ENCODE results near the gene HEY2.
"Not testable (repeated sequence)": the region's sequence is repeated elsewhere in the genome, so short reads cannot be mapped to it uniquely, and the experiment has no call there.

The HEY2 gene

GRCh38 chr6:125749173-125749864 is at the start of gene HEY2:
Gene HEY2, plus strand, starts transcription at chr6:125749632. Its CDS starts 145 bp downstream, at chr6:125749777.
- Histone ChIP-seq H3K4me3 (peak within 1 kb of the TSS; percentile 60 to 72 (median 64)), H3K27ac (peak within 1 kb of the TSS in 19 of 21 experiments; percentile 39 to 85 (median 71))

DNA sequence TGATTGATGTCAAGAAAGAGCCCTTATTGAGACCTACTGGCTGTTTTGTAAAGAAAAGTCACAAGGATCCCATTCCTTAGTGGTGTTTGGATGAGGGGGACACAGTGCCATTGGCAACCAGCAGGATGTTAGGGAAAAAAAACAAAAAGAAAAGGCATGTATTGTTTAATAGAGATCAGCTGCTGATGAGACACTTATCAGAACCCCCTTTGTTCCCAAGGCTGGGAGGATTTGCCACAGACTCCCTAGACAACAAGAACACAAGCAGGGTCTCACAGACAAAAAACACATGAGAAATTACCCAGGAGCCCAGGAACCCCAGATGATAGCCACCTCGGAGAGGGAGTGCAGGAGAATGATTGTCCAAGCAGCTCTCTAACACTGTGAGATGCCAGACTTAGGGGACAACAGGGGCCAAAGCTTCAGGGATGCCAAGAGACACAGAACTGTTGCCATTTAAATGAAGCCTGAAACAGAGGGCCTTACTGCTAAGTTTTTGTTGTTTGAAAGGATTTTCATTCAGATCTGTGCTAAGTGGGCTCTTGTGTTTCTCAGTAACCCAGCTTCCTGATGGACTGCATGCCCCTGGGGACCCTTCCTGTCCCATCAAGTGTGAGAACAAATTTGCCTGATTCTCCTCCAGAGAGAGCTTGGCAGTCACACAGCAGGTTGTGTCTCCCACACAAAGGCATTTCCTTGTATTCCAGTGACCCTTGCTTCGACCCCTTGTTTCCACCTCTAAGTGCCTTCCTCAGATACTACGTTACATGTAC is 48.7 kb upstream of the HEY2 start:
- H3K27ac ChIP-seq, result no peak overlapping the region
- no peak overlapping the region for H3K4me3 ChIP-seq

GRCh38 chr6:125701354-125701668 is 48.1 kb upstream of the HEY2 start:
- H3K4me3 ChIP-seq, result no peak overlapping the region
- no peak overlapping the region for H3K27ac ChIP-seq

DNA sequence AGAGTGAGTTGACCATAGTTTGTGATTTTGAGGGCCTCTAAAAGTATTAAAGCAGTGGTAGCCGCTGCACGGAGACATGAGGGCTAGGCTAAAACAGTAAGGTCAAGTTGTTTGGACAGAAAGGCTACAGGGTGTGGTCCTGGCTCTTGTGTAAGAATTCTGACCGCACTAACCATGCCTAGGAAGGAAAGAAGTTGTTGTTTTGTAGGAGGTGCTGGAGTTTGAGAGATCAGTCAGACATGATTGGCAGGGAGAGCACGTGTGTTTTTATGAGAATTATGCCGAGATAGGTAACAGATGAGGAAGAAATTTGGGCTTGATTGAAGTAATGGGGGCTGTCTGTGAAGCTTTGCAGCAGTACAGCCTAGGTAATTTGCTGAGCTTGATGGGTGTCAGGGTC is 45.5 kb upstream of the HEY2 start:
- H3K4me3 ChIP-seq, H3K27ac ChIP-seq: not testable (repeated sequence)

DNA sequence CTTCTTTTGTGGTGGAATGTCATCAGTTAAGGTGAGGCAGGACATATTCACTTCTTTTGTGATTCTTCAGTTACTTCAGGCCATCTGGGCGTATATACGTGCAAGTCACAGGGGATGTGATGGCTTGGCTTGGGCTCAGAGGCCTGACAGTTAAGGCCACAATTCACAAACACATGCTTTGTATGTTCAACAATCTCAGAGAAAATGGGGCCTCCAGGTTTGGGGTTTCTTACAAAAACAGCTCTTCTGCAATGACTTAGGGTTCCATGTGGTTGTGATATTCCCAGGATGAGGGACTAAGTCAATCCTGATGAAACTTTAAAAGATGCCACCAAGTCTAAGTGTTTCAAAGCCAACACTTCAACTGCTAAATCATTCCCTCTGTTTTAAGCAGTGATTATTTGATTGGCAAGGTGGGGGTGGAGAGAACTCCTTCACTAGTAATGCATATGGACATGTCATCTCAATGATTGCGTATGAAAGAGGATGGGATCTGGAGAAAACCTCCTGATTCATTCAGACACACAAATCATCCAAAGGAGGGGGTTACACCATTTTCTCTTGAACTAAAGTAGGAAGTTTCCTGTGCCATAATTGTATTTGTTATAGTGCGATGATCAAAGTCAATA is 41.7 kb upstream of the HEY2 start:
- no peak overlapping the region for H3K4me3 ChIP-seq
- H3K27ac ChIP-seq, result no peak overlapping the region

DNA sequence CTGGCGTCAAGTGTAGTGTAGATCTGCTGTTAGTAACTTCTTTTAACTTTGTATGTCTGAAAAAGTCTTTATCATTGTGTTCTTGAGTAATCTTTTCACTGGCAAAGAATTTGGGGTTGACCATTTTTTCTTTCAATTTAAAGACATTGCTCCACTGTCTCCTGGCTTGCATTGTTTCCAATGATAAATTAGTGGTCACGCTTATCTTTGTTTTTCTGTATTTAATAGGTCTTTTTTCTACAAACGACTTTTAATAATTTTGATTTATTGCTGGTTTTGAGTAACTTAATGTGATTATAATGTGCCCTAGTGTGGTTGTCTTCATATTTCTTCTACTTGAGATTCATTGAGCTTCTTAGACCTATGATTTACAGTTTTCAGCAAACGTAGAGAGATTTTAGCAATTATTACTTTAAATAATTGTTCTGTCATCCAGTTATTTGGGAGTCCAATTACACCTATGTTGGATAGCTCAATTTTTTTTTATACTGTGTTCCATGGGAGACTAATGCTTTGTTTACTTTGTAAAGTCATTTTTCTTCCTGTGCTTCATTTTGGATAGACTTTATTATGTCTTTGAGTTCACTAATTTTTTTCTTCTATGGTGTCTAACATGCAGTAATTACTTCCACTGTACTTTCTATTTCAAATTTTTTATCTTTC is 38.3 kb upstream of the HEY2 start:
- Histone ChIP-seq H3K27ac (no peak overlapping the region), H3K4me3 (no peak overlapping the region)

GRCh38 chr6:125714441-125715090 is 34.9 kb upstream of the HEY2 start:
- no peak overlapping the region for H3K4me3 ChIP-seq
- H3K27ac ChIP-seq, result no peak overlapping the region

- H3K27ac ChIP-seq, result no peak overlapping the region
These were observed 32.2 kb upstream of the HEY2 start for GRCh38 chr6:125717120-125717731.

DNA sequence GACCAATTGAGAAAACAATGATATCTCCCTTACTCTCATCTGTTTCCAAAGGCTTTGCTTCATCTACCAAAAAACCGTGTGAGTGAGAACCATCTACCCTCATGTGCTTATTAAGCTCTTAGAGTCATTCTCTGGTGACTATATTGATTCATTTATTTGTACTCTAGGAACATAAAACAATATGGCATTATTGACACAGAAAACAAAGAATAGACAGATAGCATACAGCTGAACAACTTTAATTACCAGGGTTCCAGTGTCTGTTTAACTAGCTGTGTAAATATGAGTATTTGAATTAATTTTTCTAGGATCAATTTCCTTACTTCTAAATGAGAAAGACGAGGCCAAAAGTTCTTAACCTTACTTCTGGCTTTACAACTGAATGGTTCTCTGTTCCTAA is 31.3 kb upstream of the HEY2 start:
- Histone ChIP-seq H3K27ac (no peak overlapping the region), H3K4me3 (no peak overlapping the region)

More at GRCh38 chr6:125717120-125717731, 32.2 kb upstream of the HEY2 start:
- no peak overlapping the region for H3K4me3 ChIP-seq

DNA sequence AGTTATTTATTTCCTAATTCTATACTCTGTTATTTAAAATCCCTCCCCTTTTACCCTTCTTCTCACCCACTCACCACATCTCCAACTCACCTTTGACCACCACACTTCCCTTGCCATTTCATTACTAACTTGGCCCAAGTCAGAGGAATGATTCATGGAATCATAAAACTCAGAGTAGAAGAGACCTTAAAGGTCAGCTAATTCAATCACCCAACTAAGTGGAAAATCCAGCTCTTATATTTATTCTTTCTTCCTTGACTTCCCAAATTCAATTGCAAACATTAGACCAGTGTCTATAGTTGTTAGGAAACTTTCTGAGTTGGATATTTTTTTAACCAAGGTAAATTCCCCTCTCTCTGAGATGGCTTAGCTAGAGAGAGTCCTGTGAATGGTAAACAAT is 26.5 kb upstream of the HEY2 start:
- Histone ChIP-seq H3K27ac (no peak overlapping the region), H3K4me3 (no peak overlapping the region)

DNA sequence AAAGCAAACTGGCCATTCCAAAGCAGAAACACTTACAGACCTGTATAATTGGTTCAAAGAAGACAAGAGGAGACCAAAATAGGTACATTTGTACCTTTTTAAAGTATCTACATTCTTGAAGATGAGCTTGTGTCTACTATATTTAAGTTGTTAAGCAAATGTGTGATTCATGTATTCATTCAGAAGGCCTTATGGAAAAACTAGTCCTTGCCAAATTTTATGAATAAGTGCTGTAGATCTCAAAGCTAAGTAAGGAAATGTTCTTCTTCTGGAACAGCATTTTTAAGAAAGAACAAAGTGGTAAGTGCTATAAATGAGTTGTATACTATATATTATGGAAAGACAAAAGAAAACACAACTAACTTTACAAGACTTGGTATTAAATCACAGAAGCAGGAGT is 22.2 kb upstream of the HEY2 start:
- H3K27ac ChIP-seq, result no peak overlapping the region
- H3K4me3 ChIP-seq, result no peak overlapping the region

DNA sequence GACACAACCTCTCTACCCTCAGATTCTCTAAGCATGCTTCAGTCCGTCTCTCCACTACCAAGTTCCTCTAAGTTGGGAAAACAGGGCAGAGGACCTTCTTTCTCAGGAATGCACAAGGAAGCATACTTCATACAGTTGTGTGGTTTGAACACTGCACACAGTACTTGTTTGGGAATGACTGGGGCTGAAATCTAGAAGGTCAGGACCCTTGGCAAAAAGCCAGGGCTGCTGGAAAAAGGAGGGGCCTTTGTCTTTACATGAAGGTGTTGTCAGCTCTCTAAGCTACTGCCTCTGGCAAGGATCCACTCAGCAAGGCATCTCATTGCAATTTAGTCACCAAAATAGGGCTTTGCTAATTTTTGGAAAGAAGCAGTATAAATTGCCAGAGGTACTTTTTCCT is 20.7 kb upstream of the HEY2 start:
- H3K4me3 ChIP-seq, result no peak overlapping the region

DNA sequence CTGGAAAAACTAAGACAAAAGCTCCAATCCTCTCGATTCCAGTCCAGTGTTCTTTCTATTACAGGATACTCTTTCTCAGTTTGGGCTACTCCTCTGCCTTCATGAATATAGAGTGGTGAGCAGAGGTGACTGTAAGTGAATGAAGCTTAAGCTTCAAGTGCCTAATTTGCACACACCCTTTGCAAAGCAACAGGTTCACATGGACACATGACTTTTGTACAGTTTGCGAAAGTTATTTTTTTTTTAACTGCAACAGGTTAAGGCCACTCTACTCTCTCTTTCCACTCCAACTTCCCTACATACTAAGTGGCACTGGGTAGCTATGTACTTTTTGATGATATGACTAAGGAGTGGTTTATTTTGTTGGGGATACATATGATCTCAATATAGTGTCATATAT is 19.4 kb upstream of the HEY2 start:
- Histone ChIP-seq H3K27ac (no peak overlapping the region), H3K4me3 (no peak overlapping the region)

More for the DNA sequence above, 20.7 kb upstream of the HEY2 start:
- no peak overlapping the region for H3K27ac ChIP-seq

GRCh38 chr6:125732398-125732797 is 17.0 kb upstream of the HEY2 start:
- Histone ChIP-seq H3K4me3 (no peak overlapping the region), H3K27ac (no peak overlapping the region)

DNA sequence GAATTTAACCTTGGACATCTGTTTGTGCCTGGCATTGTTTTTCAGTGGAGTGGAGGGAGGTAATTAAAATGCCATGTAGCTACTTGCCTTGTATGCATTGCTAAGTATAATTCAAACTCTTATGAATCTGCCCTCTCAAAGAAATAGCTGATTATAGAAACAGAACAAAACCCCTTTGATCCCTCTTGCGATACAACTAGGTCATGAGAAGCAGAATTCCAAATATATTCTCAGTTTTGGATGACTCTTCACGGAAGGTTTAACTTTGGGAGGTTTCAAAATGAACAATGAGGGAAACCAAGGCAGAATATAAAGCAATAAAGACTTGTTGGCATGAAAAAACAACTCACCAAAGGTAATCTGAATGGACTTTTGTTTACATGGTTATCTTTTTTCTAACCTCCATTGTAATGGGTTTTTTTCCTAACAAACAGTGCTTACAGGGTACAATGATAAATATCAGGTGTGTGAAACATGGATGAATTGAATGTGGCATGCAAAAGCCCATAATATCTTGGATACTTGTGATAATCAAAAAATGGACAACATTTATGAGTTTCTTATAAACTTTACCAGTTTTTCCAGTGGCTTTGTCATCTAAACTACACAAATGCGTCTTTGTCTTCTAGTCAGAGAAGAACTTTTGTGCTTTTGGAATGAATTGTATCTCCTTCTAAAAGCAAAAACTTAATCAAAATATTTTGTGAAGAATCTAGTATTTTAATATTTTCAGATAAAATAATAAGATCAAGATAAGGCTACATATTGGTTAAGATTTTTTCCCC is 15.7 kb upstream of the HEY2 start:
- H3K27ac ChIP-seq, result no peak overlapping the region
- no peak overlapping the region for H3K4me3 ChIP-seq

GRCh38 chr6:125738276-125738675 is 11.2 kb upstream of the HEY2 start:
- Histone ChIP-seq H3K27ac (no peak overlapping the region), H3K4me3 (no peak overlapping the region)

GRCh38 chr6:125739364-125739763 is 10.1 kb upstream of the HEY2 start:
- H3K27ac ChIP-seq, result no peak overlapping the region
- H3K4me3 ChIP-seq, result no peak overlapping the region

- H3K4me3 ChIP-seq, result no peak overlapping the region
- no peak overlapping the region for H3K27ac ChIP-seq
These were observed 8.1 kb upstream of the HEY2 start for GRCh38 chr6:125741336-125741735.

DNA sequence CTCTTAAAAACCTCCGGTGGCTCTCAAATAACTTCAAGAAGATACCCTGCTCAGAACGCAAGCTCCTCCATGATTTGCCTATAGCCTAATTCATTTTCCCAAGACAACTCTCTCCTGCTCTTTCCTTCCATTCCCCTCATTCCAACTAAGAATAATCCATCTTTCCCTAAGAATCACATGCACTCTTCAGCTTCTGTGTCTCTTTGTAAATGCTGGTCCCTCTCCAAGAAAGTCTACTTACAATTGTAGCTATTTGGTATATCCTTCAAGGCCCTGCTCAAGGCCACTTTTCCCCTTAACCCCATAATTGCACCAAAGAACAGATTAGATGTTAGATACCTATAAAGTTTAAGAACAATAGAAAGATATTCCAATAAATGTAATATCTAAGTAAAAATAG is 7.4 kb upstream of the HEY2 start:
- Histone ChIP-seq H3K27ac (no peak overlapping the region), H3K4me3 (no peak overlapping the region)

Measured in skin epidermis (tissue), 12 donors.